Spleen (tissue), 7 donors: ENCODE results near the gene TNS1.

Experiments
- POLR2A ChIP-seq, 3 donors: fragments of 450-650 bp; IDR thresholded peaks; one replicate each; pipeline ENCODE4 v1.5.1; 2017; ENCODE audit warnings: antibody characterized with exemption in 3 of 3, mild to moderate bottlenecking in 1 of 3
- POLR2AphosphoS5 ChIP-seq, 3 donors: sonication (generic); formaldehyde crosslinking; IDR thresholded peaks; one replicate each; pipeline ENCODE4 v1.5.1; 2017; ENCODE audit warnings: antibody characterized with exemption in 3 of 3
- TF ChIP-seq, protein P1 (sequence below), 11 experiments: fragments of 200-600 bp in 7 of 11; fragments of 450-650 bp in 4 of 11; sonication (generic) in 4 of 11; IDR thresholded peaks in 8 of 11; conservative IDR thresholded peaks in 3 of 11; 1 replicate in 7 of 11; 2 replicates in 4 of 11; pipeline versions ENCODE4 v1.4.0 to v1.8.0; 2016 to 2021; ENCODE audit warnings: antibody characterized with exemption in 11 of 11, inconsistent platforms in 4 of 11, mild to moderate bottlenecking in 1 of 11
- donor health status: DM: no; HTN: no; CAD: no; lungs with moderate emphysema.
- donor health status: DM: no; HTN: no; CAD: no.
- donor health status: DM: no; HTN: no; CAD: no.

DNA sequence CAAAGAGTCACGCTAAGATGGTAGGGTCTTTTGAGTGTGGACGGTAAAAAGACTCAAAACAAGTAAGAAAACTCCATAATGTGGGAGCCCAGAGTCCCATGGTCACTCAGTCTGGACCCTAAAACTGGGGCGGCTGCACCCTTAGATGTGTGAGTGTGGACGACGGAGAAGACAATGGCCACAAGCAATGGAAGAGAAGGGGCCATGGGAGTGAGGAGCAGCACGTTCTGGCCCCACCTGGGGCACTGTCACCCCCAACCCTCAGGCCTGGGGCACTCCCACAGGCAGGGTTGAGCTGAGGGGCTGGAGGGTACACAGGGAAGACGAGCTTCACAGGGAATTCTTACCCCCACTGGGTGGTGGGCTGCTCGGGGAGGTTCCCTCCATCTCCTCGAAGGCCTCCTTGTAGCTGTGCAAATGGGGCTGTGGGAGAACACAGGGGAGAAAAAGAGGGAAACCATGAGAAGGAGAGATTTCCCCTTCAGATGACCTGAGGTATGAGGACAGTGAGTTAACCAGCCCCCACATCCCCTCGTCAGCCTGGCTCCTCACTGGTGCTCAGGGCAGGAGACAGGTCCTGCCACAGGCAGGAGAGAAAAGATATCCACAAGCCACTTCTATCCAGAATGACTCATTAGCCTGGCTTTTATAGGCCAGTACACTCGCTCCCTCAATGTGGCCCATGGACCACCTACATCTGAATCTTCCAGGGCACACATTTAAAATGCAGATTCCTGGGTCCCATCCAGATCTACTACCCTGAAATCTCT, 167.9 kb downstream of the TNS1 start:
- TF ChIP-seq, protein P1, sequence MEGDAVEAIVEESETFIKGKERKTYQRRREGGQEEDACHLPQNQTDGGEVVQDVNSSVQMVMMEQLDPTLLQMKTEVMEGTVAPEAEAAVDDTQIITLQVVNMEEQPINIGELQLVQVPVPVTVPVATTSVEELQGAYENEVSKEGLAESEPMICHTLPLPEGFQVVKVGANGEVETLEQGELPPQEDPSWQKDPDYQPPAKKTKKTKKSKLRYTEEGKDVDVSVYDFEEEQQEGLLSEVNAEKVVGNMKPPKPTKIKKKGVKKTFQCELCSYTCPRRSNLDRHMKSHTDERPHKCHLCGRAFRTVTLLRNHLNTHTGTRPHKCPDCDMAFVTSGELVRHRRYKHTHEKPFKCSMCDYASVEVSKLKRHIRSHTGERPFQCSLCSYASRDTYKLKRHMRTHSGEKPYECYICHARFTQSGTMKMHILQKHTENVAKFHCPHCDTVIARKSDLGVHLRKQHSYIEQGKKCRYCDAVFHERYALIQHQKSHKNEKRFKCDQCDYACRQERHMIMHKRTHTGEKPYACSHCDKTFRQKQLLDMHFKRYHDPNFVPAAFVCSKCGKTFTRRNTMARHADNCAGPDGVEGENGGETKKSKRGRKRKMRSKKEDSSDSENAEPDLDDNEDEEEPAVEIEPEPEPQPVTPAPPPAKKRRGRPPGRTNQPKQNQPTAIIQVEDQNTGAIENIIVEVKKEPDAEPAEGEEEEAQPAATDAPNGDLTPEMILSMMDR (IDR thresholded peaks at IDR 0.05 in 8 of 11, conservative IDR thresholded peaks at IDR 0.05 in 3 of 11): no peak
- TF ChIP-seq POLR2AphosphoS5 (IDR thresholded peaks at IDR 0.05) (peak in 1 of 3 donors; percentile 39), POLR2A (IDR thresholded peaks at IDR 0.05) (no peak)
